ENCODE data around the gene LPP. TPM values are rescaled to one million over a fixed set of nuclear protein-coding genes. Genes with fewer than 3 reads are reported as not detected.
A peak's percentile ranks its signal among the peaks of the same experiment; 100 is the strongest.

Gene LPP
- total RNA-seq, 6 donors from 2014 or later = 86.0 to 196 (median 160) TPM

DNA sequence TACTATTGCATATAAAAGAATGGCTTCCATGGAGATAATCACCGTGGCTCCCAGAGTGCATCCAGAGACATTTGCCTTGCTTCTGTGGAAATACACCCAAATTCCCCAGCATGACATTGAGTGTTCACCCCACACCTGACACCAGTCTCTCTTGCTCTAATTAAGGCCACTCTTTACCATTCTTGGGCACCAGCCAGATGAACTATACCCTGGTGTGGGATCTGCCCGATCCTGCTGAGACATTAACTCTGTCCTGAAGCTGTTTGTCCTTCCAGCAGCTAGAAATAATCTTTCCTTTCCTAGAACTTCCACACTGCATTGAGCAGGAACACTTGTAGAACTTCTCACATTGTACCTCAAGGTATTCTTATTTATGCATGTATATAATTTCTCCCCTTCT is 105.2 kb downstream of the LPP start:
- DNase-seq (no peak), ATAC-seq (ENCODE audit: low FRiP score in 2 of 2) (no peak)
- Histone ChIP-seq H3K27ac (no peak overlapping the region), H3K27me3 (no peaks in the 10 kb centered on the region), H3K9me3 (no peaks in the 10 kb centered on the region), H3K4me3 (no peak overlapping the region), H3K36me3 (peaks cover 0 to 5% (median 0%) of the 10 kb centered on the region in 4 donors), H3K4me1 (peaks cover 5 to 42% (median 21%) of the 10 kb centered on the region in 4 donors)
- WGBS, 2 donors = 74 to 85% methylated on average over 2 of the region's 2 CpGs
- TF ChIP-seq EP300 (IDR thresholded peaks at IDR 0.05) = no peak
- TF ChIP-seq, protein P1, sequence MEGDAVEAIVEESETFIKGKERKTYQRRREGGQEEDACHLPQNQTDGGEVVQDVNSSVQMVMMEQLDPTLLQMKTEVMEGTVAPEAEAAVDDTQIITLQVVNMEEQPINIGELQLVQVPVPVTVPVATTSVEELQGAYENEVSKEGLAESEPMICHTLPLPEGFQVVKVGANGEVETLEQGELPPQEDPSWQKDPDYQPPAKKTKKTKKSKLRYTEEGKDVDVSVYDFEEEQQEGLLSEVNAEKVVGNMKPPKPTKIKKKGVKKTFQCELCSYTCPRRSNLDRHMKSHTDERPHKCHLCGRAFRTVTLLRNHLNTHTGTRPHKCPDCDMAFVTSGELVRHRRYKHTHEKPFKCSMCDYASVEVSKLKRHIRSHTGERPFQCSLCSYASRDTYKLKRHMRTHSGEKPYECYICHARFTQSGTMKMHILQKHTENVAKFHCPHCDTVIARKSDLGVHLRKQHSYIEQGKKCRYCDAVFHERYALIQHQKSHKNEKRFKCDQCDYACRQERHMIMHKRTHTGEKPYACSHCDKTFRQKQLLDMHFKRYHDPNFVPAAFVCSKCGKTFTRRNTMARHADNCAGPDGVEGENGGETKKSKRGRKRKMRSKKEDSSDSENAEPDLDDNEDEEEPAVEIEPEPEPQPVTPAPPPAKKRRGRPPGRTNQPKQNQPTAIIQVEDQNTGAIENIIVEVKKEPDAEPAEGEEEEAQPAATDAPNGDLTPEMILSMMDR (IDR thresholded peaks at IDR 0.05) = no peak
- no peak for TF ChIP-seq POLR2A (IDR thresholded peaks at IDR 0.05)
- no peak for TF ChIP-seq POLR2AphosphoS5 (IDR thresholded peaks at IDR 0.05)

DNA sequence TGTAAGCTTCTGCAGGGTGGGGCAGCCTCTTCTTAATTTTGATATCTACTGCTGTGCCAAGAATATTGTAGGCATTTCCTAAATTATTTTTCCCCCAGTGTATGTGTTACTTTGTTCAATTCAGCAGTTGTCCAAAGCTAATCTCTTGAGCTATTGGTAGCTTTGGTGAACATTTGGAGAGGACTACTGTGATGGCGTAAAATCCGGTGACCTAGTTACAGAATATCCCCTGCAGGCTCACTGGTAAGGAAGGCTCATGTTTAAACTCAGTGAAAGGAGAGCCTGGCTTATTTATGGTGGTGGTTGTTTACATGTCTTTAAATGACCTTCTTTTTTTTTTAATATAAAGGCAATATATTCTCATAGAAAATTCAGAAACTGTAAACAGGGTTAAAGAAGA is 105.6 kb downstream of the LPP start:
- TF ChIP-seq EP300 (IDR thresholded peaks at IDR 0.05) = no peak
- TF ChIP-seq, protein P1 (IDR thresholded peaks at IDR 0.05) = no peak
- no peak for TF ChIP-seq POLR2A (IDR thresholded peaks at IDR 0.05)
- no peak for TF ChIP-seq POLR2AphosphoS5 (IDR thresholded peaks at IDR 0.05)
- H3K36me3 ChIP-seq = peaks cover 0 to 4% (median 0%) of the 10 kb centered on the region in 4 donors
- H3K27me3 ChIP-seq = no peaks in the 10 kb centered on the region
- no peaks in the 10 kb centered on the region for H3K9me3 ChIP-seq
- WGBS, 2 donors = 92 to 96% methylated on average over 2 of the region's 2 CpGs
- ATAC-seq (ENCODE audit: low FRiP score in 2 of 2) = no peak
- H3K4me1 ChIP-seq = peaks cover 9 to 46% (median 24%) of the 10 kb centered on the region in 4 donors
- H3K27ac ChIP-seq = no peak overlapping the region
- DNase-seq = no peak
- H3K4me3 ChIP-seq = no peak overlapping the region

DNA sequence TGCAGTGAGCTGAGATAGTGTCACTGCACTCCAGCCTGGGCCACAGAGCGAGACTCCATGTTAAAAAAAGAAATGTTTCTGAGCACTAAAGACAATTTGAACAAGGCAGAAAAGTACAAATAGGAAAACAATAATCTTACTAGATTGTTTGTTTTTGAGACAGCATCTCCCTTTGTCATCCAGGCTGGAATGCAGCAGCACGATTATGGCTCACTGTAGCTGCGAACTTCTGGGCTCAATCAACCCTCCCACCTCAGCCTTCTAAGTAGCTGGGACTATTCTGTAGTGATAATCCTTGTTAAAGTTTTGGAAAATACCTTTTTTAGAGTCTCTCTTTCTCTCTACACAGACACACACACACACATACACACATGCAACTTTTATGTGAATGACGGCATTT is 107.1 kb downstream of the LPP start:
- Histone ChIP-seq H3K27me3 (no peaks in the 10 kb centered on the region), H3K9me3 (no peaks in the 10 kb centered on the region), H3K27ac (no peak overlapping the region), H3K4me1 (peaks cover 23 to 61% (median 38%) of the 10 kb centered on the region in 4 donors), H3K4me3 (no peak overlapping the region), H3K36me3 (no peaks in the 10 kb centered on the region)
- TF ChIP-seq EP300 (IDR thresholded peaks at IDR 0.05) (no peak), POLR2AphosphoS5 (IDR thresholded peaks at IDR 0.05) (no peak), POLR2A (IDR thresholded peaks at IDR 0.05) (no peak)
- TF ChIP-seq, protein P1 (IDR thresholded peaks at IDR 0.05) = no peak
- ATAC-seq (ENCODE audit: low FRiP score in 2 of 2) (no peak), DNase-seq (no peak)
- 87 to 93% methylated on average over 4 of the region's 4 CpGs for WGBS, 2 donors

DNA sequence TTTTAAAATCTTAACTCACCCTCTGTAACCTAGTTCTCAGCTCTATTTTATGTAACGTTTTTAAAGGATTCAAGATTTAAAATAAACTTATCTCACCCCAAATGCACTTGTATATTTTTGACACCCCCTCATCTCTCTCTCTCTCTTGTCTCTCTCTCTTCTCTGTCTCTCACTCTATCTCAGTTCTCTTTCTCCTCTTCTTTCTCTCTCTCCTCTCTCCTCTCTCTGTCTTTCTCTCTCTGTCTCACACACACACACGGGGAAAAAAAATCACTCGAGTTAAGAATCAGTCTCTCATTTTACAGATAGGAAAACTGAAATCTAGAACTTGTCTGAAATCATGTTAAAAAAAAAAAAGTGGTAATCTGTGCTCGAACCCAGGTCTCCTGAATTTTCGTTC is 108.5 kb downstream of the LPP start:
- no peak overlapping the region for H3K4me3 ChIP-seq
- TF ChIP-seq POLR2A (IDR thresholded peaks at IDR 0.05) (no peak), POLR2AphosphoS5 (IDR thresholded peaks at IDR 0.05) (no peak), EP300 (IDR thresholded peaks at IDR 0.05) (no peak)
- TF ChIP-seq, protein P1 (IDR thresholded peaks at IDR 0.05) = no peak
- no peaks in the 10 kb centered on the region for H3K9me3 ChIP-seq
- peak overlapping the region in 3 of 4 donors; percentile 54 to 86 (median 62) for H3K27ac ChIP-seq
- no peaks in the 10 kb centered on the region for H3K27me3 ChIP-seq
- 69 to 72% methylated on average over 5 of the region's 5 CpGs for WGBS, 2 donors
- H3K4me1 ChIP-seq = peaks cover 34 to 74% (median 48%) of the 10 kb centered on the region in 4 donors
- H3K36me3 ChIP-seq = no peaks in the 10 kb centered on the region
- no peak for DNase-seq
- no peak for ATAC-seq (ENCODE audit: low FRiP score in 2 of 2)
